ENCODE measurements around the gene RIPOR3.

DNA sequence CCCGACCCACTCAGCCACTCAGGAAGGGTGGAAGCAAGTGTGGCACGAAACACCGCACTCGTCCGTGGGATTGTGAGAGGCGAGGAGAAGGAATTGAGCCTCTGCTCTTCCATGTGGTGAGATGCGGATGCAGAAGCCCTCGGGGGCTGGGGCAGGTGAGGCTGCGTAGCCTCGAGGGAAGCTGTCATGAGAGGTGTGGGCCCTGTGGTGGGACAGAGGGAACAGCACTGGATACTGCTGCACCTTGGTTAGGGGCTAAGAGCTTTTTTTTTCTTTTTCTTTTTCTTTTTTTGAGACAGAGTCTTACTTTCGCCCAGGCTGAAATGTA lies 94.7 kb downstream of the RIPOR3 start:
- TF ChIP-seq, protein P1, sequence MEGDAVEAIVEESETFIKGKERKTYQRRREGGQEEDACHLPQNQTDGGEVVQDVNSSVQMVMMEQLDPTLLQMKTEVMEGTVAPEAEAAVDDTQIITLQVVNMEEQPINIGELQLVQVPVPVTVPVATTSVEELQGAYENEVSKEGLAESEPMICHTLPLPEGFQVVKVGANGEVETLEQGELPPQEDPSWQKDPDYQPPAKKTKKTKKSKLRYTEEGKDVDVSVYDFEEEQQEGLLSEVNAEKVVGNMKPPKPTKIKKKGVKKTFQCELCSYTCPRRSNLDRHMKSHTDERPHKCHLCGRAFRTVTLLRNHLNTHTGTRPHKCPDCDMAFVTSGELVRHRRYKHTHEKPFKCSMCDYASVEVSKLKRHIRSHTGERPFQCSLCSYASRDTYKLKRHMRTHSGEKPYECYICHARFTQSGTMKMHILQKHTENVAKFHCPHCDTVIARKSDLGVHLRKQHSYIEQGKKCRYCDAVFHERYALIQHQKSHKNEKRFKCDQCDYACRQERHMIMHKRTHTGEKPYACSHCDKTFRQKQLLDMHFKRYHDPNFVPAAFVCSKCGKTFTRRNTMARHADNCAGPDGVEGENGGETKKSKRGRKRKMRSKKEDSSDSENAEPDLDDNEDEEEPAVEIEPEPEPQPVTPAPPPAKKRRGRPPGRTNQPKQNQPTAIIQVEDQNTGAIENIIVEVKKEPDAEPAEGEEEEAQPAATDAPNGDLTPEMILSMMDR (IDR thresholded peaks at IDR 0.05) = no peak
- TF ChIP-seq POLR2A (IDR thresholded peaks at IDR 0.05) = no peak

Measured in lower leg skin (tissue), 3 donors.